Measurements from ENCODE around the gene SOSTDC1.

The SOSTDC1 gene

GRCh38 chr7:16491148-16491547 lies 25.6 kb upstream of the SOSTDC1 start:
- TF ChIP-seq CTCF (IDR thresholded peaks at IDR 0.05; ENCODE audit: low read depth, low read length): no peak
- no peak overlapping the region for H3K4me3 ChIP-seq (ENCODE audit: low read depth, low read length)

- no peak for TF ChIP-seq CTCF (IDR thresholded peaks at IDR 0.05; ENCODE audit: low read depth, low read length)
- H3K4me3 ChIP-seq (ENCODE audit: low read depth, low read length): no peak overlapping the region
These were observed 19.1 kb upstream of the SOSTDC1 start for GRCh38 chr7:16484453-16485158.

- H3K4me3 ChIP-seq (ENCODE audit: low read depth, low read length): no peak overlapping the region
- TF ChIP-seq CTCF (IDR thresholded peaks at IDR 0.05; ENCODE audit: low read depth, low read length): no peak
These were observed 14.1 kb upstream of the SOSTDC1 start for GRCh38 chr7:16479591-16479990.

DNA sequence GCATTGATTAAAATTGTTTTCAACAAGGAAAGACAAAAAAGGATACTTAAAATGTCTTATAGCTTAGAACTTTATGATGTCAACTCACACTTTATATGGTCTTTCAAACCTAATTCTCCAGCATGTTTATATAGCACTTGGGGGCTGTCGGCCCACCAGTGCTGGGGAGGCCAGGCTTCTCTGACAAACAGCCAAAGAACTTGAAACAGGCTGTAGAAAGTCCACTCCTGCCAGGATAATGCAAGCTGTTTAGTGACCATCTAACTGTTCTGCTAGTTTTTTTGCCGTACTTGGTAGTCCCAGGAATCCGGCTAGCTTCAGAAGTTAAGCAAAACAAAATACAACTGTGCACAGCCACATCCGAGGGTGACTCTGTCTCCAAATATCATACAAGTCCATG lies 13.6 kb upstream of the SOSTDC1 start:
- no peak for TF ChIP-seq CTCF (IDR thresholded peaks at IDR 0.05; ENCODE audit: low read depth, low read length)
- no peak overlapping the region for H3K4me3 ChIP-seq (ENCODE audit: low read depth, low read length)

GRCh38 chr7:16471933-16472332 lies 6.4 kb upstream of the SOSTDC1 start:
- no peak overlapping the region for H3K4me3 ChIP-seq (ENCODE audit: low read depth, low read length)
- TF ChIP-seq CTCF (IDR thresholded peaks at IDR 0.05; ENCODE audit: low read depth, low read length): no peak

- TF ChIP-seq CTCF (IDR thresholded peaks at IDR 0.05; ENCODE audit: low read depth, low read length): no peak
- H3K4me3 ChIP-seq (ENCODE audit: low read depth, low read length): no peak overlapping the region
These were observed 1.4 kb downstream of the SOSTDC1 start for GRCh38 chr7:16463949-16464715.

DNA sequence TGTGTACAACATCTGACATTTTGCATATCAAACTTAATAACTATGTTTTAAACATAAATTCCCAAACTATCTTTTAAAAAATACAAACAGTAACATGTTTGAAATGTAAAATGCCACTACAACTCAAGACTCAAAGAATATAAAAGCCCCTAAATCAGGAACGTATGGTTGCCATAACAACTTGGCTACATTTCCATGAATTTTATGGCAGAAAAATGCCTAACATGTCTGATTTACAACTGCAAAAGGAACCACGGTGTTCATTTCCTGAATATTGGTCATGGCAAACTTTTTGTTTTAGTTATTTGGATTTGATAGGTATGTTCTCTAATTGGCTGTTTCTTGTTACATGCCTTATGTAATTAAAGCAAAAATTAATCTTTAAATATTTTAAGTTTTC lies 2.0 kb downstream of the SOSTDC1 start:
- no peak overlapping the region for H3K4me3 ChIP-seq (ENCODE audit: low read depth, low read length)
- TF ChIP-seq CTCF (IDR thresholded peaks at IDR 0.05; ENCODE audit: low read depth, low read length): no peak
